IPS-NIHi7 (cell line): ENCODE results near the gene SLIT1.

Experiments used
- DNase-seq: peaks from one replicate; pipeline ENCODE4 v3.0.0; 2012; ENCODE audit warnings: mixed read lengths; ENCODE audit errors: extremely low spot score

SLIT1 gene

GRCh38 chr10:97065128-97065527 lies 120.6 kb downstream of the SLIT1 start:
- DNase-seq: no peak

GRCh38 chr10:97063983-97064837 lies 121.5 kb downstream of the SLIT1 start:
- no peak for DNase-seq

GRCh38 chr10:97063271-97063982 lies 122.3 kb downstream of the SLIT1 start:
- no peak for DNase-seq

- DNase-seq: no peak
Measured at GRCh38 chr10:97062456-97062855, 123.3 kb downstream of the SLIT1 start.

- no peak for DNase-seq
Measured at GRCh38 chr10:97062046-97062445, 123.7 kb downstream of the SLIT1 start.

- no peak for DNase-seq
Measured at GRCh38 chr10:97061423-97061822, 124.3 kb downstream of the SLIT1 start.

- DNase-seq: no peak
Measured at GRCh38 chr10:97060441-97061084, 125.2 kb downstream of the SLIT1 start.

- DNase-seq: no peak
Measured at GRCh38 chr10:97059872-97060205, 125.9 kb downstream of the SLIT1 start.

- peak; percentile 72 for DNase-seq
Measured at GRCh38 chr10:97059006-97059871, 126.5 kb downstream of the SLIT1 start.

GRCh38 chr10:97058521-97058920 lies 127.2 kb downstream of the SLIT1 start:
- no peak for DNase-seq

- DNase-seq: no peak
Measured at GRCh38 chr10:97057491-97058235, 128.1 kb downstream of the SLIT1 start.

GRCh38 chr10:97056003-97056630 lies 129.6 kb downstream of the SLIT1 start:
- DNase-seq: no peak

- no peak for DNase-seq
Measured at GRCh38 chr10:97053276-97053675, 132.5 kb downstream of the SLIT1 start.

GRCh38 chr10:97050956-97051496 lies 134.7 kb downstream of the SLIT1 start:
- DNase-seq: no peak

GRCh38 chr10:97050205-97050745 lies 135.5 kb downstream of the SLIT1 start:
- no peak for DNase-seq

GRCh38 chr10:97049670-97050069 lies 136.1 kb downstream of the SLIT1 start:
- no peak for DNase-seq

GRCh38 chr10:97048649-97049427 lies 136.9 kb downstream of the SLIT1 start:
- no peak for DNase-seq

- no peak for DNase-seq
Measured at GRCh38 chr10:97047788-97048187, 138.0 kb downstream of the SLIT1 start.

- no peak for DNase-seq
Measured at GRCh38 chr10:97047083-97047736, 138.5 kb downstream of the SLIT1 start.
